Right ventricle myocardium inferior (tissue), 1 donor: ENCODE measurements around the gene BCAR3. TPM values are rescaled to one million over a fixed set of nuclear protein-coding genes. Genes with fewer than 3 reads are reported as not detected.

ENCODE experiments used
- ATAC-seq: fragments of 200-7000 bp; cut with Tn5 transposase; one replicate; pipeline ENCODE4 v1.9.1; 2020; ENCODE audit warnings: mild to moderate bottlenecking, moderate library complexity
- DNase-seq: peaks from one replicate; pipeline ENCODE4 v3.0.0; 2021; ENCODE audit errors: missing footprints
- intact Hi-C: fragments of 100-400 bp; cut with DNase I; formaldehyde crosslinking; loops from one replicate; pipeline ENCODE4 v1.11.0; 2022
- total RNA-seq: library from RNA; stranded (reverse); fragmentation: NEBNext Ultra II Directional; extraction: Animal tissue kit (Norgen Biotek cat#: 25700); gene quantifications from one replicate; pipeline ENCODE4 v1.2.1, GENCODE V29; 2021
- donor health status: DM: no; HTN: yes; CAD: no; lungs with severe emphysema.

BCAR3 gene
- total RNA-seq, 1 donor from 2014 or later, result 17.8 TPM

DNA sequence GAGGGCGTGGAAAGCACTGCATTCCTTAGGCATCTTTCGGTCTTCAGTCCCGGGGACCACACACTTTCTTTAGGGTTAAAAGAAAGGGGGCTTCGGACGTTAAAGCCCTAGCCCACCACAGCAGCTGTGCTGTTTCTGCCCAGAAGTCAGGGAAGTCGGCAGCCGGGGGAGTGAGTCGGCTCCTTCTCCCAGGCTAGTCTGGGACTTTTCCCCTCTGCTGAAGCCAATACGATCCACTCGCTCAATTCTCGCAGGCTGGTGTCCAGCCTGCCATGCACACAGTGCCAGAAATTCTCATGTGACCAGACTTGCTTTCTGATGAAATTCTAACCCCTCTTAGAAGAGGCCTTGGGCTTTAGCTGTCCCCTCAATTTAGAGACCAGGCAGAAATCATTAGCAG is 67.7 kb downstream of the BCAR3 start:
- intact Hi-C loops, result no loop called here

DNA sequence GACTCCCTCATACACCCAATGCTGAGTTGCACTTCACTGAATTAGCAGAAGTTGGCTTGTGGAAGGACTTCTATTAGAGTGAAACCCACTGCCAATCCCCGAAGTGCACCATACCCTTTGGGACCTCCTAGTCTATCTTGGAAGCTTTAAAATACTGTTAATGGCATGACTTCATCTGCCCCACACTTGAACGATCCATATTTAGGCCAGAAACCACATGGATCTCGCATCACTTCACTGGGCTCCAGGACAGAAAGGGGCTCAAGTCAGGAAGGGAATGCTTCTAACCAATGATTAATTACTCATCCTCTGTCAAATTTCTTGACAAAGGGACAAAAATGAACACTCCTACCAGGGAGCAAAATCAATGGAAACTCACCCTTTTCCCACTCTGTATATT is 69.1 kb downstream of the BCAR3 start:
- ATAC-seq, result no peak
- intact Hi-C loops, result no loop called here
- no peak for DNase-seq

More for the DNA sequence above, 67.7 kb downstream of the BCAR3 start:
- DNase-seq, result no peak
- ATAC-seq, result peak; percentile 75

DNA sequence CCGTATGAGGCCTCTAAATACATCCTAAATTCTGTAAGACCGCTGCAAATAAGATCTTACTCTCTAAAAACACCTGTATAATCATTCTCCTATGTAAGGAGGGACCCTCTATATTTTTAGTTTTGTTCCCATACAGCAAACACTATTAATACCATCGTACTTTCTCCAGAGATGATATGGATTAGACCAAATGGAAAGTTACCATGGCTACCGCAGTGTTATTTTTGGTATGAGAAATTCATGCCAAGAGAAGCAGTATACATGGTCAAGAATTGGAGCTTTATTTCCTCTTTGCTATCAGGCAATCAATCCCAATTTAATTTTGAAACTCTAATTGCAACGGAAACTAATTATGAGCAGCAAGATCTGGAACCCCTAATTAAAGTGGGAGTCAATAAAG is 70.0 kb downstream of the BCAR3 start:
- no peak for DNase-seq
- intact Hi-C loops, result no loop called here
- no peak for ATAC-seq

DNA sequence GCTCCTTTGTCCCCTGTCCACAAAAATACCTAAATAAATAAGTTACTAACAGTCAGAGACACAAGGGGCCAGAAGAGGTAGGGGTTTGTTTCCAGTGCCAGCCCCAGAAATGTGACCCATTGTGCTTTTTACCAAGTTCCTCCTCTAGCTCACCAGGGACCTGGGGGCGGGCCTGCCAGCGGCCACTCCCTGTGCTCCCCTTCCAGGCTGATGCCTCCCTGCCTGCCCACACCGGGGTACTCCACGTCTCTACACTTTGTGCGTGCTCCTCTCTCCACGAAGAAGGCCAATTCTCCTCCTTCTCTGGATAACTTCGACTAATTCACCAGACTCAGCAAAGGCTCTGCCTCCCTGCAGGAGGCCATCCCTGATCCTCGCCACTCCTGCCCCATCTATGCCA is 72.1 kb downstream of the BCAR3 start:
- intact Hi-C loops, result loop anchor here (5.0 kb wide), 1 partner anchor 57 kb away; no protein-coding TSS in a partner anchor
- ATAC-seq (no peak), DNase-seq (no peak)

DNA sequence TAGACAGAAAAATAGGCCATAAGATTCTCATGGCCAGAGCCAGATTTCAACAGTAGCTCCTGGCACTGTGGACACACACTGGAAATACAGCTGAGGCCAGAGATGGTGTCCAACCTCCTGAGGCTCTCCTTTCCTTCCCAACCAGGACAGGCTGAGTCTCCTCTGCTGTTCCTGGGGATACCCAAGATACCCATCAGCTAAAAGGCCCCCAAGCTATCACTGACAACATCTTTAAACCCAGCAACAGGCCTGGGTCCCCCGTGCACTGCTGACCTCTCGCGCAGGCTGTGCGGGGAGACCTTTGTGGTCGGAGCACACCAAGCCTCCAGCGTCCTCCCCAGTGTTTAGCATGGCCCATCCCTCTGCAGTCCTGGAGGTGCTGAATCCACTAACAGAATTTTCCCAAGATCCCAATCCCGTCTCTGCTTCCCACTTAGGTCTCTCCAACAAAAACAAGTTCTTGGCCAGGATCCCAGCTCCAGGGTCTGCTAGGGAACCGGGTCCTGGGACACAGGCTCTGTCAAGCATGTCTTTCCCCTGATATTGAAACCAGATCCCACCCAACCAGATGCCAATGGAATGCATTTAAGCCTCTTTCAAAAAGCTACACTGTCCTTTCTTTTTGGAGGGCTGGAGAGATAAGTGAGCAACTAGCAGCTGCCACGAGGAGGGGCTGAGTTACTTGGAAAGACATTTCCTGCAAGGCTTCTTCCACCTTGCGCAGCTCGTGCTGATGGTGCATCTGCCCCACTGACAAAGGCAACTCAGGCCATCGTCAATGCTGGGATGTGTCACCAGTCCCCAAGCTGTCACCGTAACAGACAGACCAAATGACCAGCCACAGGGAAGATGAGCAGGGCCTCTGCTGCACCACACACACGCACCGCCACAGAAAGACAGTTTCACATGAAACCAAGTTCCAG is 73.2 kb downstream of the BCAR3 start:
- DNase-seq, result no peak
- ATAC-seq, result peak; percentile 62
- intact Hi-C loops, result loop anchor here (5.0 kb wide), 1 partner anchor 56 kb away; no protein-coding TSS in a partner anchor

DNA sequence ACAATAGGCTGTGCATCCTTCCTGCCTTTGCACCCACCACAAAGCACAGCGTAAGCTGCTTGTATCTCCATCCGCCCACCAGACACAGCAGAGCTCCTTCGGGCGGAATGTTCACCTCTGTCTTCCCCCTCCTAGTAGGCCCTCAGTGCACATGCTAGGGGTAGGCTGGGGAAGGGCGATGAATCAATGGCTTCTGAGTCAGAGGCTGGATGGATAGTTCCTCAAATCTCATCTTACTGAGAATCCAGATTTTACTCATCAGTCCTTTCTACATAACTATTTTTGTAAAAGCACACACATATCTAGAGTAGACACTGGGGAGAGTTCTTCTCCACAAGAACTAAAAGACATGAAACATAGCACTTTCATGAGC is 73.8 kb downstream of the BCAR3 start:
- ATAC-seq, result peak; percentile 5
- no peak for DNase-seq
- intact Hi-C loops, result loop anchor here (5.0 kb wide), 1 partner anchor 55 kb away; no protein-coding TSS in a partner anchor

DNA sequence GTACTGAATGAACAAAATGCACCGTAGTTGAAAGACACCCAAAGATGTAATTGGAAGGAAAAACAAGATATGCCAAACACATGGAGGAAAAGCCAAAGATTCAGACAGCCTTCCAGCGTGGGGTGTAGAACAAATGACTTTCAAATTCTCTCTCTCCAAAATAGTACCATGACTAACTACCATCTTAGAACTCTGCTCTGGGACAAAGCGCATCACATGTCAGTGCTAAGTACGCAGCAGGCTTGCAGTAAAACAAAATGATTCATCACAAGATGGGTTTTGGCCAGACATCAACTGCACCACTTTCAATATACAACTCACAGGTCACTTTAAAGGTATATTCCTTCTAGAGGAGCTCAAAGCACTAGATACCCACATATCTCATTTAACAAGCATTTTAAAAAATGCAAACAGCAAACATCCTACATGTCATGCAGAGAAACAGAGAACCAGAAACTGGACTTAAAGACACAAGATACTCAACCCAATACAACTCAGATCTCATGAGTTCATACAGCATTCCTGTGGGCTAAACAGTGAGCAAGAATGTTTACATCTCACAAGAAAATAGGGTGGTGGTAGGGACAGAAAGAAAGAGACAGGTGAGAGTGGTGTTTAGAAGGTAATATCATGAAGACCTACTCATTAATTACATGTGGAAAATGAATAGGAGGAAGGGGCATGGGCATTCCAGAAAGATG is 75.7 kb downstream of the BCAR3 start:
- intact Hi-C loops, result loop anchor here (5.0 kb wide), 1 partner anchor 54 kb away; no protein-coding TSS in a partner anchor
- DNase-seq (no peak), ATAC-seq (no peak)

DNA sequence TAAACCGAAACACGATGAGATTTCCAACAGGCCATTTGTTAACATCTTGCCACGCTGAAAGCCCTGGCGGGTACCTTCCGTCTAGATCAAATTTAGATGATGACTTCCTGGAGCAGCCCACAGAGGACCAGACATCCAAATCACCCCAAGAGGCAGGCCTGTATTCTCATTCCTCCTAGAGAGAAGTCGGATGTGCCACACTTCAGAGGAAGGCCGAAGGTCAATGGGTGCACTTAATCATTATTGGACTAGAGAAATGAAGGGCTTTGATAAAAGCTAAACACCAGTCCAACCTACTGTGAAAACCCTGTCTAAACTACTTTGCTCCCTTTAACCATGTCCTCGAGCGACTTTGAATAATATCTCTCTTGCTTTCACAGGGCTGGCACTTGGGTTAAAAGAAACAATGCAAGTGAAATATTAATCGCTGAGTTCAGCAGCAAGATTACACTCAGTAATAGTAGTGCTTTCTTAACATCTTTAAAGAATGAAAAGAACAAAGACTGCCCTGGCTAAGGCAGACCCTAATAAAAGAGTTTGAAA is 76.5 kb downstream of the BCAR3 start:
- intact Hi-C loops, result loop anchor here (5.0 kb wide), 1 partner anchor 53 kb away; no protein-coding TSS in a partner anchor
- ATAC-seq, result no peak
- no peak for DNase-seq

DNA sequence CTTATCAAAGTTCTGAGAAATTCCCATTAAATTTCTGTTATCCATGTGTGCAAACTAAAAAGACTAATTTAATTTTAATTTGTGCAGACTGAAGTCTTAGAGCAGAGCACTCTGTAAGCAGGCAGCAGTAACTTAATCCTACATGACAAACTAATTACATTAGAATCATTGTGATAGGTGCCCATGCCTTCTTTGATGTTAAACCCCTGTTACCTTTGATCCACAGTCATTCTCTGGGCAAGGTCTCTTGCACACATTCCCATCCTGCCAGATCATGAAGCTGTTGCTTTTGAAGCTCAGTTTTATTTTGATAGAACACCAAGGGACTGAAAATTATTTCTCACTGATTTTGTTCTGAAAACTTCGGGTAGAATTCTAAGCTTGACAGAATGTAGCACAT is 77.2 kb downstream of the BCAR3 start:
- no peak for ATAC-seq
- no peak for DNase-seq
- intact Hi-C loops, result no loop called here

DNA sequence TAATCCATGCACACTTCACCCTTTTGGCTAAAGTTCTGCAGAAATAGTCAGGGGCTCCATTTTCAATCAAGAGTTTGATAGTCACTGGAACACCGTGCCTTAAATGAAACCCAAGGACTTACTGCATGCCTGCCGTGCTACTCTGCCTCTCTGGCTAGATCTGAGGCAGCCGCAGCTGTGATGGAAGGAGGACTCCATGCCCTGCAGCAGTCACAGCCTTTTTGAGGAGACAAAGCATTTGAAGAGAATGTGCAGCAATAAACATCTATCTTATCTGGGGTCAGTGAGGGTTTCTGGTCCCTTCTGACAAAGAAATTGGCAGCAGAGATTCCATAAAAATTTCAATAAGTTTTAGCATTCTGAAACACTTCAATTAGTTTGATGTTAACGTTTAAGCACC is 78.0 kb downstream of the BCAR3 start:
- ATAC-seq (no peak), DNase-seq (no peak)
- intact Hi-C loops, result no loop called here

DNA sequence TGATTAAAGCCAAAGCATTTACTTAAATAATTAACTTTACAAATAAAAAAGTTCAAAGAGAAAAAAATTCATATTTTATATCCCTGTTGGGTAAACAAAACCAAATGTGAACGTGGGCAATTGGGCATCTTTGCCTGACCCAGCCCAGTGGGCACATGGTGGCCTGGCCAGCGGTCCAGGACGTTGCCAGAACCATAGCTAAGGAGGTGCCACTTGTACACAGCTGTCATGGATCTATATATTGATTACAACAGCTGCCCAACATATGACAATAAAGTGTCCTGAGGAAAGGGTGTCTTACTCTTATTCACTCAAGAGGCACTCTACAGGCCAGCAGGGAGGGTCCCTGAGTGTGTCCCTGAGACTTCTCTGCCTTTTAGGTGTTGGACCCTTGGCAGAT is 78.5 kb downstream of the BCAR3 start:
- DNase-seq (no peak), ATAC-seq (no peak)
- intact Hi-C loops, result no loop called here

DNA sequence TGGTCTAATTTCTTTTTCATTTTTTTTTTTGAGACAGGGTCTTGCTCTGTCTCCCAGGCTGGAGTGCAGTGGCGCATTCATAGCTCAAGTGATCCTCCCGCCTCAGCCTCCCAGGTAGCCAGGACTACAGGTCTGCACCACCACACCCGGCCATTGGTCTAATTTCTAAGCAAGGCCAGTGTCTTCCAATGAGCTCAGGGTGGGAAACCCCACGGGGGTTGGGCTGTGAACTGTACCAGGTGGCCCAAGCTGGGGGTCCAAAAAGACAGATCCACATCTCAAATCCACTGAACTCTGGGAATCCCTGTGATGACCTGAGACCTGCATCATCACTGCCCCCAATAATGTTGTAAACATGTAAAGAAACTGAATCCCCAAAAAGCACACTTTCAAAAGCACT is 79.5 kb downstream of the BCAR3 start:
- intact Hi-C loops, result no loop called here
- DNase-seq, result no peak
- no peak for ATAC-seq

DNA sequence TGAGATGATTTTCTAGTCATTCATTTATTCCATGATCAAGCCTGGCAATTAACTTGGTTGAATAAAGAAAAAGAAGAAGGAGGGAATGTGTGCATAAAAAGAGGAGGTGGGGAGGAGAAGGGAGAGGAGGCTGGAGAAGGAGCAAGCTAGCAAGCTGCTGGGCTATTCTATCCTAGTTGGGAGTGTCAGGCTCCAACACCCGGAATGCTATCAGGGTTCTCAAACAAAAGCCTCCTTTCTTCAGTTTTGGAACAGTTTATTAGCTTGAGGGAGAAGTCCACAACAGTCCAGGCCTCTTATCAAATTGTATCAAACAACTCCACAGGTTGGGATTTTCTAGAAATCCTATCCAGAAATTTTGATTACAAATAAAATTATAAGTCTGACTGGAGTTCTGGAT is 80.0 kb downstream of the BCAR3 start:
- DNase-seq (no peak), ATAC-seq (no peak)
- intact Hi-C loops, result no loop called here

DNA sequence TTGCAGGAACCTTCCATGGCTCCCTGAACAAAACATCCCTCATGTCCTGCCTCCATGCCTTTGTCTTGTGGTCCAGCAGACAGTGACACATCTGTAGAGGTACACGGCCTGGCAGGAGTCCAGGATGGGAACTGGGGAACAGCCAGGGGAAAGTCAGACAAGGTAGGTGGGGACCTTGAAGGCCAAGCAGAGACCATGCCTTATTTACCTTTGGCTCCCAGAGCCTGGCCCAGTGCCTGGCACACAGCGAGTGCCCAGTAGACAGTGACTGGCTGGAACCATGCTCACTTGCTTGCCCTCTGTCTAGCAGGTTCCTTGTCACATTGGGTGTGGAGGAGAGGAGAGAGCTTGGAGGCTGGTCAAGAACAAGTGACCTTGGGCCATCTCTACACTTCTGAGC is 81.0 kb downstream of the BCAR3 start:
- no peak for DNase-seq
- ATAC-seq, result peak; percentile 17
- intact Hi-C loops, result no loop called here

DNA sequence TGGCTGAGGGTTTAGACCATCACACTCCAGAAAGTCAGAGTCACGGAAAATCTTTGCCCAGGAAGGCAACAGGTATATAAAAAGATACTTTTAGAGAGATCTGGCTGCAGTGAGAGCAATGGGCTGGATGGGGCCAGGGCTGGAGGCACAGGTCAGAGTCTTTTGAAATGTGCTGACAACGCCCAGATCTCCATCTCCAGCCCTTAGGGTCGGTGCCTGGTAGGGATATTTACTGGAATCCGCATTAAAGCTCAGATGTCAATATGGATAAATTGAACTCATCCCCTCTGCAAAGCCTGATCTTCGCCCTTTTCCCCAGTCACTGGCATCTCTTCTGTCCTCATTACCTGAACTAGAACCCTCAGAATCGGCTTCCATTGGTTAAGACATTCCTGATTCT is 82.2 kb downstream of the BCAR3 start:
- intact Hi-C loops, result no loop called here
- DNase-seq (no peak), ATAC-seq (no peak)

DNA sequence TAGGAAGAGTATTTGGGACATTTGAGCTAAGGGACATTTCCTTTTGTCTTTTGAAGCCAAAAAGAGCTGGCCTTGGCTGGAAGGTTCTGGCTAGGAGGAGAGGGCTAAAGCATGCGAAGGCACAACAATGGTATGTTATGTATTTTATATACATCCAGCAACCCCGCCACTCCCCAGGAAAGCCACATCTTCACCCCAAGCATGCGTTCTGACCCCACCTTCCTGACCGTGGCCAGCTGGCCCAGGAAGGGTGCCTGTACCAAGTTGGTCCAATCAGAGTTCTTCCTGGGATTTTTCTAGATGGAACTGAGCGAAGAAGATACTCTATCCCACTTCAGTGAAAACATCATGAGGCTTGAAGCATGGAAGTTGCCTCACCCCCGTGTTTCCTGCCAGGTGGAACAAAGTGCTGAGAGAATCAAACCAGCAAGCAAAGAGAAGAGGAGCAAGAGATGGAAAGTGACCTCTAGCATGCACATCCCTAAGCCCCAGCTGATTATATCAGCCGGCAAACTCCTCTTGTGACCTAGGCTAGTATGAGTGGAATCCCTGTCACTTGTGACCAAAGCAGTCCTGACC is 82.7 kb downstream of the BCAR3 start:
- no peak for ATAC-seq
- intact Hi-C loops, result no loop called here

DNA sequence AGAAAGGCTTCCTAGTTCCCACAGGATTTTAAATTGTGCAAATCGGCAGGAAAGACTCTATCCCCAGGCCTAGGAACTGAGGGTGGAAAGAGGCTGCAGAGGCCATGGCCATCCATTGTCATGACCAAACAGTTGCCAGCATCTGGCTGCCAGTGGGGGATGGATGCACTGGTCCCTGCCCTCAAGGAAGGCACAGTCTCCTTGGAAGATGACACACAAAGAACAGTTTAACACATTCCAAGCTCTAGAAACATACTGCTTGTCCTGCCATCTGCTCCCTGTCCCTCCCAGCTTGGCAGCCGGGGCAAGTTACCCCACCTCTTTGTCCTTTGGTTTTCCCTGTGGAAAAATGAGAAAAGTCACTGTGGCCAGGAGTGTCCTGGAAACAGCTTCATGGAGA is 83.2 kb downstream of the BCAR3 start:
- ATAC-seq (no peak), DNase-seq (no peak)
- intact Hi-C loops, result no loop called here

More for the DNA sequence above, 82.7 kb downstream of the BCAR3 start:
- no peak for DNase-seq

DNA sequence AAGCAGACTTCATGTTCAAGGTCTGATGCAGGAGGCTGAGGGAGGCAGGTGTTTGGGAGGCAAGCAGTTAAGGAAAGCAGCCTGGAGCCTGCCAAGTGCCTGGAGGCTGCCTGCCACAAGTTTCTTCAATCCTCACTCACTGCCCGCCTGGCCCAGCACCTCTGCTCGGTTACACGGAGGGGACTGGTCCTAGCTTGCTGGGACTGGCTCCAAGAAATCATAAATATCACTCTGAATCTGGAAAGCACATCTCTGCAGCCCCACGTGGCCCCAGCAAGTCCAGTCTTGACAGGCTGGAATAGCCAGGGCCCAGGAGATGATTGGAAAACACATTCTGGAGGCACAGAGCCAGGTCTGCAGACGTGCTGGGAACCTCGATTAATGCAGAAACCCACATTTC is 83.9 kb downstream of the BCAR3 start:
- DNase-seq (no peak), ATAC-seq (peak; percentile 71)
- intact Hi-C loops, result no loop called here

DNA sequence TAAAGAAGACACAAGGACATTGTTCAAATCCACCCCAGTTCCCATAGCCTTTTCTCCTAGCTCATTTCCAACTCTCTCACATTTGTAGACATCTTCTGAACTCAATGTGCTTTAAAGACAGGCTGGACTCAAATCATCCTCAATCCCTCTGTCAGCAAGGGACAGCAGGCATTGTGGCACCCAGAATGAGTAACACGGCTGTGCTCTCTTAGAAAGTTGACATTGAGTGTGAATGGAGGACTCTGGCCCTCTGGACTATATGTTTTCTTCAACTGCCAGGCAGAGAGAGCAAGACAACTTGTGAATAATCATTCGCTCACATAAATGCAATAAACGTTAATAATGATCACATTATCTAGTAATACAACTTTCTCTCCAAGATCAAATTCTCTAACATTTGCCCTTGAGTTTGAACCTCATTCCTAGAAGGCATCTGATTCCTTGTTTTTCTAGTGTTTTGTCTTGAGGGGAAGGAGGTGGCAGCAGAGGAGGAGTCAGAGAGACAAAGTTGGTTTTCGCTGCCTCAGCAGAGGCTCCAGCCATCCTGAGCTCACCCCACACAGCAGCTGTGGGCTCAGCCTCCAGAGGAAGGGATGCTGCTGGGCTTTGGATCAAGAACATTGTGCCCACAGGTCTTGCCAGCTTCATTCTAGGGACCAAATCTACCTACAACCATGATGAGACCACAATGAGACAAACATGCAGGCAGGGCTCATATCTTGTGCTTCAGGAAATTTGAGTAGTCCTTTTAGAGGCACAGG is 85.1 kb downstream of the BCAR3 start:
- DNase-seq (no peak), ATAC-seq (no peak)
- intact Hi-C loops, result no loop called here
